K562 (cell line): ENCODE measurements around the gene ZKSCAN5. TPM values are rescaled to one million over a fixed set of nuclear protein-coding genes. Genes with fewer than 3 reads are reported as not detected.
A peak's percentile ranks its signal among the peaks of the same experiment; 100 is the strongest.

Source experiments
- BRD4 ChIP-seq: fragments of 200-600 bp; sonication (generic); IDR thresholded peaks from 2 replicates; pipeline ENCODE4 v1.6.1; 2017; ENCODE audit warnings: inconsistent platforms
- EHMT2 ChIP-seq: fragments of 450-650 bp; IDR thresholded peaks from 2 replicates; pipeline ENCODE4 v1.6.1; 2018; ENCODE audit warnings: antibody characterized with exemption
- ELF1 ChIP-seq: fragments of 200-800 bp; sonication (Bioruptor generic); IDR thresholded peaks from 2 replicates; pipeline ENCODE4 v1.6.1; 2016; ENCODE audit warnings: missing genetic modification characterization, missing compliant biosample characterization
- FOXO4 ChIP-seq: fragments of 450-650 bp; formaldehyde crosslinking; IDR thresholded peaks from 2 replicates; pipeline ENCODE4 v1.4.0; 2020; ENCODE audit warnings: mild to moderate bottlenecking, moderate library complexity
- GMEB1 ChIP-seq: fragments of 250-450 bp; sonication (Bioruptor Pico); IDR thresholded peaks from 2 replicates; pipeline ENCODE4 v1.4.0; 2020; ENCODE audit warnings: mild to moderate bottlenecking
- HLTF ChIP-seq: fragments of 450-650 bp; IDR thresholded peaks from 2 replicates; pipeline ENCODE4 v1.6.1; 2016
- IRF9 ChIP-seq: fragments of 450-650 bp; IDR thresholded peaks from 2 replicates; pipeline ENCODE4 v1.6.1; 2016; ENCODE audit warnings: missing biosample characterization, missing genetic modification characterization
- KDM1A ChIP-seq, 2 experiments: fragments of 450-650 bp; IDR thresholded peaks; 2 replicates each; pipeline ENCODE4 v1.6.1; 2016; ENCODE audit warnings: mild to moderate bottlenecking in 2 of 2
- PTRF ChIP-seq: fragments of 450-650 bp; IDR thresholded peaks from 2 replicates; pipeline ENCODE4 v1.6.1; 2016; ENCODE audit warnings: mild to moderate bottlenecking, missing genetic modification characterization, missing compliant biosample characterization
- RFX7 ChIP-seq: fragments of 250-450 bp; sonication (Bioruptor Pico); IDR thresholded peaks from 2 replicates; pipeline ENCODE4 v1.5.1; 2021; ENCODE audit warnings: mild to moderate bottlenecking
- SMAD1 ChIP-seq: fragments of 150-350 bp; IDR thresholded peaks from 2 replicates; pipeline ENCODE4 v1.6.1; 2014; ENCODE audit warnings: low read length, low read depth; ENCODE audit not compliant: partially characterized antibody
- SMAD2 ChIP-seq: fragments of 150-350 bp; IDR thresholded peaks from 2 replicates; pipeline ENCODE4 v1.6.1; 2014; ENCODE audit warnings: low read depth, mild to moderate bottlenecking, low read length
- SMAD3 ChIP-seq: fragments of 450-650 bp; formaldehyde crosslinking; conservative IDR thresholded peaks from 2 replicates; pipeline ENCODE4 v1.4.0; 2020; ENCODE audit warnings: mild to moderate bottlenecking
- SMARCA4 ChIP-seq: fragments of 450-650 bp; IDR thresholded peaks from 2 replicates; pipeline ENCODE4 v1.6.1; 2016
- TAF15 ChIP-seq: fragments of 200-400 bp; formaldehyde crosslinking; IDR thresholded peaks from 2 replicates; pipeline ENCODE4 v1.6.1; 2017; ENCODE audit warnings: mild to moderate bottlenecking, low read depth, low read length, moderate library complexity
- YBX1 ChIP-seq: fragments of 450-650 bp; IDR thresholded peaks from 2 replicates; pipeline ENCODE4 v1.7.1; 2016; ENCODE audit warnings: mild to moderate bottlenecking
- ZNF140 ChIP-seq: fragments of 250-450 bp; sonication (Bioruptor Pico); IDR thresholded peaks from 2 replicates; pipeline ENCODE4 v1.8.0; 2021; ENCODE audit warnings: moderate library complexity, mild to moderate bottlenecking, inconsistent platforms
- ZNF431 ChIP-seq: sonication (generic); formaldehyde crosslinking; IDR thresholded peaks from 2 replicates; pipeline ENCODE4 v1.8.0; 2022; ENCODE audit warnings: mild to moderate bottlenecking, missing genetic modification reagents
- ZNF609 ChIP-seq: sonication (generic); formaldehyde crosslinking; IDR thresholded peaks from 2 replicates; pipeline ENCODE4 v1.8.1; 2023; ENCODE audit warnings: missing genetic modification reagents, mild to moderate bottlenecking, borderline replicate concordance
- ZNF644 ChIP-seq: fragments of 200-800 bp; sonication (Bioruptor generic); IDR thresholded peaks from 2 replicates; pipeline ENCODE4 v1.6.1; 2016; ENCODE audit warnings: low read depth, missing genetic modification characterization, missing compliant biosample characterization
- polyA plus RNA-seq, 8 experiments: library from polyadenylated mRNA; depleted of rRNA in 4 of 8; stranded (reverse) in 5 of 8; unstranded in 3 of 8; fragments of >200 nt; fragmentation: Nextera tagmentation in 2 of 8; fragmentation: Illumina TruSeq in 1 of 8; extraction: Ambion mirVana in 2 of 8; extraction: Trizol in 1 of 8; gene quantifications; 2 replicates each; pipeline versions ENCODE4 v1.2.1 to v1.2.3, GENCODE V29; 2011 to 2014; ENCODE audit warnings: inconsistent platforms in 1 of 8, missing spikeins in 1 of 8
- total RNA-seq, 7 experiments: library from RNA; depleted of rRNA in 6 of 7; stranded (reverse); fragments of >200 nt in 6 of 7; fragmentation: Illumina TruSeq in 2 of 7; extraction: Trizol in 2 of 7; gene quantifications; 2 replicates each; pipeline versions ENCODE4 v1.2.1 to v1.2.3, GENCODE V29; 2011 to 2021; ENCODE audit warnings: low replicate concordance in 1 of 7

The ZKSCAN5 gene
- total and polyA plus RNA-seq, 9 of the 15 experiments (the other 6 are each of a cell fraction or from before 2014, with no cell fraction given): 4.2 to 19.0 (median 15.0) TPM

GRCh38 chr7:99472561-99473314 is 31.7 kb upstream of the ZKSCAN5 start, which contains the start of gene ZNF789 (continued):
- TF ChIP-seq ZNF609 (no peak), ZNF644 (tag) (0 out of 2 replicates have a peak, but pooled peaks have one; percentile 22), BRD4 (peak; percentile 67; the same call in 1 of the 2 replicates), PTRF (no peak), EHMT2 (no peak), ELF1 (tag) (no peak; the same call in 1 of the 2 replicates), SMAD1 (no peak), ZNF431 (CRISPR knock-in tag) (0 out of 2 replicates have a peak, but pooled peaks have one; percentile 16), IRF9 (tag) (no peak), RFX7 (no peak), HLTF (peak; percentile 80; the same call in 1 of the 2 replicates), SMAD3 (peak; percentile 63; the same call in 1 of the 2 replicates), GMEB1 (no peak), SMAD2 (no peak), YBX1 (no peak), TAF15 (no peak), FOXO4 (no peak), KDM1A (IDR thresholded peaks at IDR 0.05) (no peak; a peak in 1 of 4 replicates), ZNF140 (no peak), SMARCA4 (no peak)
